GM18909 (cell line): ENCODE measurements around the gene NRF1.

Experiments used
- ATAC-seq: cut with Tn5 transposase; IDR thresholded peaks from one replicate; pipeline ENCODE4 v1.9.1; 2021; ENCODE audit warnings: mild to moderate bottlenecking; ENCODE audit not compliant: unreplicated experiment, poor library complexity

Gene NRF1

DNA sequence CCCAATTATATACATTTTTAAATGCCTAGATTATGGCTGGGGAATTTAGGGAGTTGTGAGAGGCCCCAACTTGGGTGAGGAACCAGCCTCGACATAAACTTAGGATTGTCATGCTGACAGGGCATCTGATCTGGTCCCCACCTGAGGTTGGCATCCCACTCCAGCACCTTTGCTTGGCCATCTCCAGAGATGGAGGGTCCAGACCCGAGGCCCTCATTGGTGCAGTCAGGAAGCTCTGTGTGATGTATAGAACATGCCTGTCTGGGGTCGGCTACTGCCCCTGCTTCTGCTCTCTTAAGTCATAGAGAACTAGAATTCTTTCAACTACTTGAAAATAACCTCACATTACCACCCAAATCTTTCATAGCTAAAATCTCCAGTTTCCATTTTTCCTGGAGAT is 153.8 kb downstream of the NRF1 start:
- ATAC-seq = no peak

DNA sequence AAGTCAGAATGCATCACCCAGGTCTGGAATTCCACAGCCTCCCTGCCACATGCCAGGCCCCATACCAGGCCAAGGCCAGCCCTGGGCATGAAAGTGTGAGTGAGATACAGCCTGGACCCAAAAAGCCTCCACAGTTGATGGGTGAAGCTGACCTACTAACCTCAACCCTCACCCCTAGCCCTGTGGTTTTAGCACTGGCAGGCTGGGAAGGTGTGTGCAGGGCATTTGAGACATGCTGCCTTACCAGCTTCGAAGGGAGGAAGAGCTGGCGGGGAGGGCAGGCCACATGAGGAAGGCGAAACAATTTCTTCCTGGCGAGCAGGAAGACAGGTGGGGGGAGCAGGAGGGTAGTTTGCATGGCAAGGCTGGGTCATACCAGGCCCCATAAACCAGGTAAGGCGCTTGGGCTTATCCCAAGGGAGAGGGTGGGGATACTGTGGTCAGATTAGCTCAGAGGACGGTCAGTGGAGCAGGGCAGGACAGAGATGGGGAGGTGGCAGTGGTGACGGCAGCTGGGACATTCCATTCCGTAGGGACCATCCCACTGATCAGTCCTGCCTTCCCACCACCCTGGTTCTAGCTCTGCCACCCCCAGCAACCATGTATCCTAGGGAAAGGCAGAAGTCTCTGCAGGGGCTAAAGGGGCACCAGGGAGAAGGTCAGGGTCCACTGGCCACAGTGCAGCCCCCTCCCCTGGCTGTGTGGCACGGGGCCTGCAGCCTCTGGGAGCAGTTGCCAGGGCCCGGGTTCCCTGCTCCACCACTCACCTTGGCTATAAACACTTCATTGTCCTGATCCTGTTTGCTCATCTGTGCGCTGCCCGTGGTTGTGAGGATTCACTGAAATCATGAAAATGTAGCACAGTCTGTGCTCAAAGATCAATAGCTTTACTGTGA is 155.8 kb downstream of the NRF1 start:
- no peak for ATAC-seq

DNA sequence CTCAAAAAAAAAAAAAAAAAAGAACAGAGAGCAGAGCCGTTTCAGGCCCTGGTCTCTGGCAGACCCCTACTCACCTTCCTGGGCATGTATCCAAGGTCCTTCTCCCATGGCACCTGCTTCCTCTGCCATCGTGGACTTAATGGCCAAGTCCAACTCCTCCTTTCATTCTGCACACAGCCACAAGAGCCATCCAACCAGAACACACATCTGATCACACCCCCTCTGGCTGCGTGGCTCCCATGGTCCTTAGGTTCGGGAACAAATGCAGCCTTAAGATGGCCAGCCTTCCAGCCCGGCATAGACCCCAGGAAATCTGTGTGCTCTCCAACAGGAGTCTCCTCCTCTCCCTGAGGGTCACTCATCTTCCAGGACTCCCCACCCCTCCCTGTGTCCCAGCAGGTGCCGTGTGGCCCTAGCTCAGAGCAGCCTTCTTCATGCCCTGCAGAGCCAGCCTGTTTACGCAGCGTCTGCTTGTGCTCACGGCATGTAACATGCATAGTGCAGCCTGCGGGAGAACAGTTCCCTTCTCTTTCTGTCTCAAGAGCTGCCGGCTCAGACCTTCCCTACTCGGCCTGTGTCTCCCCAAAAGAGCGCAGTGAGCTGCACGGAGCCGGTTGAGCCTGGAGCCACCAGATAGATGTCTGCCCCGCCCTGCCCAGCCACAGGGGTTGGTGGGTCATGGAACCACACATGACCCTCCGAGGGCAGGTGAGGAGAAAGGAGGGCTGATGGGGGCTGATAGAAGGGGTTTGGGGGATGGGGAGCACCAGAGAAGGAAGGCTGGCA is 157.3 kb downstream of the NRF1 start:
- no peak for ATAC-seq

DNA sequence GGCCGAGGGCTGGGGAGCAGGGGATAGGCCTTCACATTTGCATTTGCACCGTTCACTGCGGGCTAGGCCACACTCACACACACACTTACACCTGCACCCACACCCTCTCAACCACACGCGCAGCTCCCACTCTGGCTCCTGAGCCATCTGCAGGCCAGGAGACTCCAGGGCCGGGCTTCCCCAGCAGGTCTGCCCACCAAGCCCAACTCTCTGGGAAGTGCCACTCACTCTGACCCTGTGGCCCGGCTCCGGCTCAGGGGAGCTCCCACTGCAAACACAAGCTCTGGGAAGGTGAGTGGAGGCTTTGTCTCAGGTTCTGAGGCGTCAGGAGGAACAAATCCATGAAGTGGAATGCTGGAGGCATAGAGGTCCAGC is 157.9 kb downstream of the NRF1 start:
- ATAC-seq = no peak

DNA sequence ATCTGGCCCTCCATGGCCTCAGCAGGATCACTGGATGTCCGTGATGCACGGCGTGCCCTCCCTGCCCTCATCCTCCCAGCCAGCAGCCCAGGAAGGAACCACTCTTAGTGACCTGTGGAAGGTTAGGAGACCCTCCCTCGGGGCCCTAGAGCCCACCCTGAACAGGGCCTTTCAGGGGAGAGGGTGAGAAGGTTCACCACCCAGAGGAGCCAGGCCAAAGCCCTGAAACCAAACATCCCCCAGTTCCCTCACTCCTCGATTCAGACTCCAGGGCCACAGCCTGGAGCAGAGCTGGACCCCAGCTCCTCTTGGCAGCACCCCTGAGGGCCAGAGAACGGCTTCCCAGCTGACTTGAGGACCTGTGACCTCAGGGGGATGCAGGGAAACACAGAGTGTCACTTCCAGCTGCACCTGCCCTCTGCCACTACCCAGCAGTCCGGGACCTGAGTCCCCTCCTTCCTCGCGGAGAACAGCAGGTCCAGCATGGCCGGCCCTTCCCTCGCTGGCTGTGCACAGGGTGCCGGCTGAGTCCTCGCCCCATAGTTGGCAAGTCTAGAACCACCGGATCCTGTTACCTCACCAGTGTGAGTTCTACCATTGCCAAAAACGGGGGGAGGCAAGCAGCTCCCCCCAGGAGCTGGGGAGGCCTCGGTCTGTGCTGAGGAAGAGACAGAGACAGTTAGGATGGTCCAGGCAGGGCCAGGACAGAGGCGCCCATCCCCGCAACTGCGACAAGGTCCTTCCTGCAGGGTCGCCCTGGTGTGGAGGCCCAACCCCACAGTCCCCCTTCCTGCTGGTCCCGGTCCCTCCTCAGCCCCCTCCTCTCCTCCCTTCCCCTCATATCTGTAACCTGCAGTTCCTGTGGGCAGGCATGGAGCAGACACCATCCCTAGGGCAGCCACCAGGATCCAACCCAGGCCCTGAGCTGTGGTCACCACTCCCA is 158.6 kb downstream of the NRF1 start:
- no peak for ATAC-seq

DNA sequence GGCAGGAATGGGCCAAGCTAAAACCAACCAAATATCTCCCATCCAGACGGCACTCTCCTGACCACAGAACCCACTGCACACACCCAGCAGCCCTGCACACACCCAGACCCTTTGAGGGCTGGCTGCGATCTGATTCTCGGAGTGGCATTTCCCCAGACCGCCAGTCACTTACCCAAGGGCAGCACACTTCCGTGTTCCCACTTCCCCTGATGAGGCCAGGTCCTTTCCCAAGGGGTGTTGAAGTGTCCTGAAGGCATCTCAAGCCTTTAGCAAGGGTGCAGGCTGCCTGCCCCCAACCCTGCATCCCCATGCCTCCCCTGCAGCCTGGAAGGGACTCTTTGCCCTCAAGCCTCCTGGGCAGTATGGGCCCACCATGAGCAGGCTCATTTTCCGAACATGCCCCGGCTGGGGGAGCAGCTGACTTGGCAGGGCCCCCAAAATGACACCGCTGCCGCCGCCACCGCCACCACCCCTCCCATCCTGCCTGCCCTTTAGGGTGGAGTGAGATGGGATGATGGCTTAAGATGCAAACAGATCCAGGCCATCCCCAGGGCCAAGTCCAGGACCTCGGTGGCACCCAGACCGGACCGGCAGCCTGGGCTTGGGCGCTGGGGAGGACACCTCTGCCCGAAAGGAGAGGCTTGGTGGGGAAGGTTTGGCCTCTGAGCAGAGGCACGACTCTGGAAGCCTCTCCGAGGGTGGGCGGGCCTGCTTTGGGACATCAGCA is 159.8 kb downstream of the NRF1 start:
- ATAC-seq = no peak

DNA sequence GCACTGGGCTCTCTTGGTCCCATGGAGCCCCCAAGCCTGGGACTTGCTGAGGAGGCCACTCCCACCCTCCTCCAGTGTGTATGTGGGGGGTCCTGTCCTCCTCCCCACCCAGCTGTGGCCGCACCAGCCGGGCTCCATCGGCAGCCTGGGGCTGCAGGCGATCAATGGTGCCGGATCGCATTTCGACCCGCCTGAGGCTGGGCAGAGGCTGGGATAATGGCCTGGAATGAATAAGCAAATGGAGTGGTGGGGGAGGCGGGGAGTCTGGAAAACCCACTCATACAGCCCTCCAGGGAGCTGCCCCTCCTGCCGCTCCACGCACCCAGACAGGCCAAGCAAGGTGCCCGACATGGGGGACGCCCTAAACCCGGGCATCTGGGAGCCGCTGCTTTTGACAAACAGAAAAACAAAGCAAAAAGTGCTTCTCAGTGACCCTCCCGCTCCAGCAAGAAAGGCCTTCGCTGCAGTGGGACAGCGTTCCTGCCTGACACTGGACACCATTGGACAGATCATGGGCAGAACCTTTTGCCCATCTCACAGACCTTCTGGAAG is 160.5 kb downstream of the NRF1 start:
- no peak for ATAC-seq

DNA sequence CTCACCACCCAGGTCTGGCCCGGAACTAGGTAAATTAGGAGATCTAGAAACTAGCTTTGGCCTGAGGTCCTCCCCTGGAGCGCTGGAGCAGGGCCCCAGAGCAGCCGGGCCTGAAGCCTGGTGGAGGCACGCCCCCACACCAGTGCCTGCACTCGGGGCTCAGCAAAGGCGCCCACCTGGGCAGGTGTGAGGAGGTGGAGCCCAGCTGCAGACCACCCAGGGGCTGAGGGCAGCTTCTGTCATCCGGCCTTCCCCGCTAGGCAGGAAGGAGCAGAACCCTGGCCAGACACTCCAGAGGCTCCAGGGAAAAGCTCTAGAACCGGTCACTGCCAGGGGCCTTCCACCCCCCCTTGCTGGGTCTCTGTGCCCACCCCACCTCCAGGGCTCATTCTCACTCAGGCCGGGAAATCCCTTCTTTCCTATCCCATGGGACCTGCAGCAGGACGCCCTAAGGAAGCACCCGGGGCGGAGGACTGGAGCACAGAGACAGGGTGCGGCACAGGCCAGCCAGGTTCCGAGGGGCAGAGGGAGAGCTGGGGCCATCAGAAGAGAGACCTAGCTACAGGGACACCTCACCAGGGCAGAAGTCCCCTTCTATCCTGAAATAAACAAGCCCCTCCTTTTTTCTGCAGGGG is 161.2 kb downstream of the NRF1 start:
- no peak for ATAC-seq

DNA sequence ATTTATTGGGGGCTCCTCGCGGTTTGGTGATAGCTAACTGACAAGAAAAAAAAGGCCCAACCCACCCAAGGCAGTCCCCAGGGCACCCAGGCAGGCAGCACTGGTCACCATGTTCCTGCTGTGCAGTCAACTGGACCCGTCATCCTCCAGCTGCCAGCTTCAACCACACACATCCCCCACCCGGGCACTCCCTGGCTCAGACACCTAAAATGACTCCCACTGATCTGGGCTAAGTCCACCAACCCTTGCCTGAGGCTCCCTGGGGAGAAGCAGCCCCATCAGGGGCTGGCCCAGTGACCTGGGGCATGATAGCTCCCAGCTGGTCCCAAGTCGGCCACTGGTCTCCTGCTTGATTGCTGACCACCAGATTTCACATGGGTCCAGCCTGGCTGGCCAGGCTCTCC is 161.8 kb downstream of the NRF1 start:
- ATAC-seq = no peak

DNA sequence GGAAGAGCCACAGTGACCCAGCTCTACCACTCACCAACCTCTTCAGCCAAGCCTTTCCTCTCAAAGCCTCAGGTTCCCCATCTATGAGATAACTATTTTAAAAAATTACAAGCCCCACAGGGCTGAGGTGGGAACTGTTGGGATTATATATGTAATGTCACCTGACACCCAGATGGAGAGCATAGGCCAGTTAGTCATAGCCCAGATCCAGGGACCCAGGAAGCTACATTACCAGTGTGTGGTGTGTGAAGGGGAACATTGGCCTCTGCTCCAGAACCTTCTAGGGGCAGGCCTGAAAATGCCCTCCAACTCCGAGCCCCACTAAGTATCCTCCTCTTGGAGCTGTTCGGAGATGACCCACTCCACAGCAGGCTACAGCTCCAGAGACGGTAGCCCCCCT is 162.4 kb downstream of the NRF1 start:
- no peak for ATAC-seq

DNA sequence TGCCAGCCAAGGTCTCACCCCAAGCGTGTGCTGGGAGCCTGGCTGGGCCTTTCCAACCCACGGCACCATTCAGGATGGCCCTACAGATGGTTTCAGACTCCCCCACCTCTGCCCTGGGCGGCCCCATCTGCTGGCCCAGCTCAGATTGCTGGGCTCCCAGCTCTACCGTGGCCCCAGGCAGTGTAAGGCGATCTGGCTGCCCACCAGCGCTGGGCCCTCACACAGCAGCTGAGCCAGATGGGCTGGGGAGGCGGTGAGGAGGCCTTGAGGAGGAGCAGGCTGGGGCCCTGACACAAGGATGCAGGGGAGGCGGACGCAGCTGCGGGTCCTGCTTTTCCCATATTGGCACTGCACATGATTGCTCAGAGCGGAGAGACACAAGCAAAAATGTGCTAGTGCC is 162.8 kb downstream of the NRF1 start:
- ATAC-seq = no peak

DNA sequence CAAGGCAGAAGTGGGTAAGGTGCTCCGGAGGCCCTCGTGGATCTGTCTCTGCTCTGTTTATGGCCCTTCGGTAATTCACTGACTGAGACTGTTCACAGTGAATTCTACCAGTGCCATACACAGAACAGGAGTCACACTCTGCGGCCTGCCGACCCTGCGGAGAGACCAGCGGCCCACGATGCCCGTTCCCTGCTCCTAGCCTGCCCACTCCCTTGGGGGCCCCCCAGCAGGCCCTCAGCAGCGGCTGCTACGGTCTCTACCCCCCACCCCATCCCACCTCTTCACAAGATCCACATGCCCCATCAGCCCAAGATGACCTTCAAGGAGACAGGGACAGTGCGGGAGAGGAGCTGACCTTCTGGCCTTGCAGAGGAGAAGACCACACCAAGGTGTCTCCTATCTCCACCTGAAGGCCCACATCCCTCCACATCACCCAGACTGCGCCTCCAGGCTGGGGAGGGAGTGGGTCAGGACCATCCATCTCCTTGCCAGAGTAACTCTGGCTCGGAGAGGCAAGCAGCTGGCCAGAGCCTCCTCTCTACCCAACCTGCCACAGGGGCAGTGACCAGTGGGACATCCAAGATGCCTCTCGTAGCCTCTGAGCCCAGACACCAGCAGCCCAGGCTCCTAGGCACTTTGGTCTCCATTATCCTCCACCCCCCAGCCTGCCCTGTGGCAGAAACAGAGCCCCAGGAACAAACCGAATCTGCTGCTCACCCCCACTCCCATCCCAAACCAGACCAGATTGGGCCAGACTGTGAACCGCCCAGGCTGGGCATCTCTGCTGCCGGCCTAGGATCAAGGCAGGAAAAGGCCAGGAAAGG is 163.6 kb downstream of the NRF1 start:
- ATAC-seq = no peak

DNA sequence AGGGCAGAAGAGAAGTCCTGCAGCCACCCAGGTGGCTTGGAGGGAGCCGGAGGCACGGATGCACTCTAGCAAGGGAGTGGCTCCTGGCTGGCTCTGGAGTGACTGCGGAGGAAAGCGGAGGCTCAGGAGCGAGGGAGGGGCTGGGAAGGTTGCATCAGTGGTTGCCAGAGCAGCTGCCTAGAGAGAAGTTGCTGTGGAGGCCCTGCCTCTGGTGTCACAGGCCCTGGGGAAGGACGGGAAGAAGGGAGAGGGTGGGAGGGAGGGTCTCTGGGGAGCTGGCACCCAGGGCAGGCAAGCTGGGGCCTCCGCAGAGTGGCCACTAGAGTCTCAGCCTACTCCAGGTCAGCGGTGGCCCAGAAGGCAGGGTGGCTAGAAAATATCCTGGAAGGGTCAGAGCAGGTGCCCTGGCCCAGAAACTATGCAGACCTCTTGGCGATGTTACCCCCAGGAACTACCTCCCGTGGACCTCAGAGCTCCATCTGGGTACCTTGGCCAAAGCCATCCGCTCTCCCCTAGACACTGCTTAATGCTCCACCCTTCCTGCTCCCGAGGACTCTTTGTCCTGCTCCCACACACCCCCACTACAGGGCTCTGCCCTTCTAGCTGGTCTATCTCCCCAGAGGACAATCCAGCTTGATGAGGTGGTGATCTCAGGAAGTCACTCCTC is 164.3 kb downstream of the NRF1 start:
- ATAC-seq = no peak

DNA sequence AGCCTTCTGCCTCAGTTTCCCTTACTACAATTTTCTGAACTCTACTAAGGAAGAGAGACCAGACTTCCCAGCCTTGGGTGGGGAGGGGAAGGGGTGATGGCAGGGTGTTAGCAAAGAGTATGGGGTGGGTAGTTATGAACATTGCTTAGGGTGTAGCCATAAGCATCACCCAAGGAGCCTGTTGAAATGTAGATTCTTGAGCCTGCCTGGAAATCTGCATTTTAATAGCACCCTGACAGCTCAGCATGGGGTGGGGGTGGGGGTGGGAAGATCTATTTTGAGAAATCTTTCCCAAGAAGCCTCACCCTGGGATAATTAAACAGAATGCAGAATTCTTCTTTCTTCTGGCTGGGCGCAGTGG is 164.8 kb downstream of the NRF1 start:
- no peak for ATAC-seq

DNA sequence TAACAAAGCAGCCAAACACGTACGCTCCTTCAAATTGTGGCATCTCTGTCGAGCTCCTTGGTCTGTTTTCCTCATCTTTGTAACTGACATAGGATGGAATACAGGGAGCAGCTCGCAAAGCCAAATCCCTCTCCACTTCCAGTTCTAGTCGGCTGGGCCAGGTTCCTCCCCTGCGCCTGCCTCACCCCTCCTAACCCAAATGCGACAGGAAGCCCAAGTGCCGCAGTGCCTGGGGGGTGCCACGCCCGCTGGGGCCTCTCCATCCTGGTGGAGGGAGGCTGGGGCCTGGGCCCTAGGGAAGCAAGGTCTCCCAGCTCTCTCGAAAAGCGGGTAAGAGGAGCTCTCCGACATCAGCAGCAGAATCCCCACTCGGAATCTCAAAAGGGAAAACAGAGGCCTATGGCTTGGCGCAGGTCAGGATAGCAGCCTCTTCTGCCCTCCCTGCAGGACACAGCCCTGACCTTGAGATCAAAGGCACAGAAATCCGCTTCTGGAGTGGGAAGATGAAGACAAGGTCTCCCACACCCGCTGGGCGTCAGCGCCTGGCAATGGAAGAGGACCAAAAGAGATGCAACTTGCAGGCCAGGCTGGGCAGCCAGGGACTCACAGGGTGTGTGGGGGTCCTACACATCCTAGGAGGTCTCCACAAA is 165.8 kb downstream of the NRF1 start:
- ATAC-seq = no peak

DNA sequence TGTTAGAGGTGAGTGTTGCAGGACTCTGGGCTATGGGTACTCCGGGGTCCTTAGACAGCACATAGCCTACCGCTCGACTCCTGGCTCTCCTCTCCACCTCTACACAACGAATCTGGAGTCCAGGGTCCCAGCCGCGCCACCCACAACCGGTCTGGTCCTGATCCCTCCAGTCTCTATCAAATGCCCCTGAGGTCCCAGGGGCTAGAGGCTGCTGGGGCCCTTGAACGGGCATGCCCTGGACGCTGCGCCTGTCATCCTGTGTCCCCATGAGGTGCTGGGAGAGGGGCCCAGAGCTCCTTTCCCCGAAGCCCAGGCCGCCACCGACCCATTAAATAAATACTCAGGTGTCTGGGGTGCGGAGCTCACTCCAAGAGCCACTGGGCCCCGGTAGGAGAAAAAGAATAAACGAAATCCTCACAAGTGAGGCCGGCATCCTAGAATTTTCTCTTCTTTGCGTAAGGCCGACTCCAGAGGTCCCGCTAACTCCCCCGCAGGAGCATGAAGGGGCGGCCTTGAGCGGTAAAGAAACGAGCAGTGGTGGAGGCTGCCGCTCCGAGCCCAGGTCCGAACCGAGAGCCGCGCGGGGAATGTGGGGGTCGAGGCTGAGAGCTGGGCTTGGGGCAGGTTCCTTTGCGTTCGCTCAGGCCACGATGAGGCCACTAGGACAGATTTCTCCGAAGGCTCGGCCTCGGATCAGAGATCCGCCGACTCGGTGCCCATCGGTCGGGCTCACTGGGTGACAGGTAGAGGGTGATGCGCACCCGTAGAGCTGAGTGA is 166.7 kb downstream of the NRF1 start:
- ATAC-seq = no peak
